Stomach (tissue), 9 donors: ENCODE data around the gene SLC25A26. TPM values are rescaled to one million over a fixed set of nuclear protein-coding genes. Genes with fewer than 3 reads are reported as not detected.

Experiments used
- DNase-seq, 2 donors: peaks; one replicate each; pipeline versions ENCODE4 v3.0.0 to v3.0.0-alpha.2; 2013 to 2019
- H3K27ac ChIP-seq, 5 donors: fragments of 200-600 bp in 4 of 5; sonication (generic) in 4 of 5; one replicate each; pipeline ENCODE4 v1.5.1; 2013 to 2019; ENCODE audit warnings: mild to moderate bottlenecking in 1 of 5, moderate library complexity in 1 of 5
- H3K27me3 ChIP-seq, 3 donors: fragments of 200-600 bp; sonication (generic); one replicate each; pipeline ENCODE4 v1.5.1; 2017 to 2019; ENCODE audit warnings: mixed run types in 1 of 3
- H3K36me3 ChIP-seq, 4 donors: fragments of 200-600 bp; sonication (generic); 1 replicate in 3 of 4; 2 replicates in 1 of 4; pipeline ENCODE4 v1.5.1; 2016 to 2019
- H3K4me1 ChIP-seq, 4 donors: fragments of 200-600 bp; sonication (generic); one replicate each; pipeline ENCODE4 v1.5.1; 2016 to 2019
- H3K4me3 ChIP-seq, 4 donors: fragments of 200-600 bp; sonication (generic) in 3 of 4; one replicate each; pipeline ENCODE4 v1.5.1; 2016 to 2019; ENCODE audit warnings: mild to moderate bottlenecking in 1 of 4
- H3K9me3 ChIP-seq, 4 donors: fragments of 200-600 bp; sonication (generic); one replicate each; pipeline ENCODE4 v1.5.1; 2016 to 2019
- CTCF ChIP-seq, 7 experiments: fragments of 450-650 bp in 4 of 7; fragments of 200-600 bp in 3 of 7; sonication (generic) in 3 of 7; IDR thresholded peaks; one replicate each; pipeline ENCODE4 v1.5.1; 2016 to 2019; ENCODE audit warnings: antibody characterized with exemption in 7 of 7, control low read depth in 2 of 7, mild to moderate bottlenecking in 1 of 7
- EP300 ChIP-seq: sonication (generic); formaldehyde crosslinking; IDR thresholded peaks from one replicate; pipeline ENCODE4 v1.6.1; 2017; ENCODE audit warnings: antibody characterized with exemption
- POLR2A ChIP-seq, 4 donors: fragments of 450-650 bp; IDR thresholded peaks; one replicate each; pipeline ENCODE4 v1.6.1; 2016; ENCODE audit warnings: antibody characterized with exemption in 4 of 4, control low read depth in 2 of 4, mild to moderate bottlenecking in 1 of 4, moderate library complexity in 1 of 4
- POLR2AphosphoS5 ChIP-seq, 3 donors: sonication (generic); formaldehyde crosslinking; IDR thresholded peaks; one replicate each; pipeline ENCODE4 v1.6.1; 2016; ENCODE audit warnings: antibody characterized with exemption in 3 of 3
- WGBS, 5 donors: extraction: QIAGEN DNeasy Blood & Tissue Kit in 3 of 5; methylation state at CpG; one replicate each; pipeline versions ENCODE4 v1.1.5 to v1.1.7; 2013 to 2018; 5-methylcytosine and 5-hydroxymethylcytosine counted together
- intact Hi-C: fragments of 100-400 bp; cut with DNase I; formaldehyde crosslinking; loops from one replicate; pipeline ENCODE4 v1.15.1; 2023; ENCODE audit warnings: low total_unique reads
- polyA plus RNA-seq, 3 donors: library from polyadenylated mRNA; stranded (reverse); fragments of 200-250 nt; gene quantifications; one replicate each; pipeline ENCODE4 v1.2.3, GENCODE V29; 2013
- total RNA-seq, 5 donors: library from RNA; depleted of rRNA; stranded (reverse); fragments of >200 nt; gene quantifications; one replicate each; pipeline versions ENCODE4 v1.1.0 to v1.2.3, GENCODE V29; 2014 to 2016
- donor health status: healthy with polysubstance abuse.
- donor health status: Bipolar disorder and iron deficiency.
- donor health status: healthy.

SLC25A26 gene
- total and polyA plus RNA-seq, 8 donors = 1.2 to 26.6 (median 14.1) TPM

DNA sequence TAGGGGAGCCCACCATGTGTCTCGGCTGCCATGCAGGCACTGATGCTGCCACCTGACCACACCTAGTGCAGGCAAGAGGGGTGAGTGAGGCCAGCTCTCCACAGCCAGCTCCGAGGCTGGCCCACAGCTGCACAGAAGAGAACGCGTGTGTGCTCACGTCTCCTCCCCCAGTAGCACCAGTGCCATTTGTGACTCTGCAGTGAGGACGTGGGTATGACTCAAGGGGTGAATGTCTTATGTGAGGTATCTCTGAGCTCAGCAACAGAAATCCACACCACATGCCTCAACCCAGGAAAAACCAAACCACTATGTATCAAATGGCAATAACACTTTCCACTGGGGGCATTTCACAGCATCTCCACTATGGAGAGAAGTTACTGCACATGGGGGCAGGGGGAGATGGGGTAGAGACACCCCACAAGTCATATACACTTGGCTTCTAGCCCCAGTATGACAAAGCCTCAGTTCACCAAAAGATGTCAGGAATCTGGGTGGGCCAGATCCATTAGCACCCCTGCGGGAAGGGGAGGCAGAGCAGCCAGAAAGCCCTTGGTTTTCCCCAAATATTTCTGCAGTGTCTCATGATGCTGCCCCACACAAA lies 192.4 kb downstream of the SLC25A26 start:
- DNase-seq = peak in 1 of 2 donors; percentile 17
- Histone ChIP-seq H3K4me1 (peaks cover 19 to 93% (median 51%) of the 10 kb centered on the region in 4 donors), H3K9me3 (no peaks in the 10 kb centered on the region), H3K36me3 (peaks cover 42 to 85% (median 77%) of the 10 kb centered on the region in 4 donors), H3K27me3 (no peaks in the 10 kb centered on the region), H3K4me3 (no peak overlapping the region), H3K27ac (peak overlapping the region in 3 of 5 donors; percentile 26 to 82 (median 67))
- intact Hi-C loops = no loop called here
- TF ChIP-seq POLR2AphosphoS5 (IDR thresholded peaks at IDR 0.05) (no peak), CTCF (IDR thresholded peaks at IDR 0.05) (no peak), POLR2A (IDR thresholded peaks at IDR 0.05) (no peak), EP300 (no peak)
- 49 to 82% (median 77%) methylated on average over 3 to 7 of the region's 7 CpGs for WGBS, 5 donors

DNA sequence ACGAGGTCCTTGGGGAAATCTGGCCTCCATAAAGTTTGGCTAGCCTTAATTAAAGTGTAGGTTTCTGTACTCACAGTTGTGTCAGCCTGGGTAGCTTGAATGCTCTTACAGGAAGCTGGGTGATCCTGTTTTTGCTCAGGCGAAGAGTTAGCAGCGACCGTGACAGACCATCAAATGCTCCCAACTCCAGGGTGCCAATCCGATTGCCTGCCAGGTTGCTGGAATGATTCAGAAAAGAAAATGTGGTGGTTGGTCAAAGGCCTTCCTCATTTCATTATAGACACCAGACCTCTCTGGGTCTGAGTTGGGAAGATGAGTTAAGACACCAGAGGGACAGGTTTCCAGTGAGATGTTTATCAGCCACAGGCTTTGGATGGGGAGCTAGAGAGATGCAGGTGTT lies 194.0 kb downstream of the SLC25A26 start:
- intact Hi-C loops = no loop called here
- Histone ChIP-seq H3K9me3 (no peaks in the 10 kb centered on the region), H3K27ac (peak overlapping the region in 3 of 5 donors; percentile 2 to 82 (median 67)), H3K27me3 (no peaks in the 10 kb centered on the region), H3K4me1 (peaks cover 26 to 93% (median 56%) of the 10 kb centered on the region in 4 donors), H3K36me3 (peaks cover 37 to 71% (median 62%) of the 10 kb centered on the region in 4 donors), H3K4me3 (no peak overlapping the region)
- TF ChIP-seq EP300 (no peak), POLR2AphosphoS5 (IDR thresholded peaks at IDR 0.05) (peak in 1 of 3 donors; percentile 12)
- WGBS, 5 donors = 71 to 96% (median 93%) methylated on average over 5 of the region's 5 CpGs
- no peak for DNase-seq

DNA sequence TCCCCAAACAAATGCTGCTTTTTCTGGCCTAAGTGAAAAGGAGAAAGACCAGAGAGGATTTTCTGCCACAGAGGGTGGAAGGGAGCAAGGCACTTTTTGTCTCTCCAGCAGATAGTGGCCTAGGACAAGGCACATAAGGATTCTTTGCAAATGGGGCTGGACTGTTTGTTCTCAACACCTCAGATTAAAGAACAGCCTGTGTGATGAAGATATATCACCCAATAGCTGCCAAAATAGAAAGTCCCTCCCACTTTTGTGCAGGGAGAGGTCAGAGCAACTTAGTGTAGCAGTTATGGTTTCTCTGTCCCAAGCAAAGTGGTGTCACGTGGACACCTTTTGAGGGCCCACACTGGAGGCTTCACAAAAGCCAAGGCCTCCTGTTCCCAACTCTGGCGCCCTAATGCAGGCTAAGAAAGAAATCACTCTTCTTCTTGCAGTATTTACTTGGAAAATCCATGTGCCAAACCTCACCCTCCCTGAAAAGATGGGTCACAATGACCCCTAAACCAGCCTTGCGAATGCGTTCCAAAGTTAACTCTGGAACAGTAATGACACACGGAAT lies 195.1 kb downstream of the SLC25A26 start:
- WGBS, 5 donors = 39 to 59% (median 47%) methylated on average over 5 of the region's 5 CpGs
- H3K27me3 ChIP-seq = no peaks in the 10 kb centered on the region
- no peaks in the 10 kb centered on the region for H3K9me3 ChIP-seq
- intact Hi-C loops = no loop called here
- H3K27ac ChIP-seq = peak overlapping the region in 3 of 5 donors; percentile 43 to 82 (median 51)
- TF ChIP-seq CTCF (IDR thresholded peaks at IDR 0.05) = no peak
- no peak for TF ChIP-seq POLR2A (IDR thresholded peaks at IDR 0.05)
- TF ChIP-seq EP300 = no peak
- no peak for TF ChIP-seq POLR2AphosphoS5 (IDR thresholded peaks at IDR 0.05)
- H3K4me3 ChIP-seq = no peak overlapping the region
- peaks cover 26 to 60% (median 53%) of the 10 kb centered on the region in 4 donors for H3K36me3 ChIP-seq
- DNase-seq = no peak
- peaks cover 26 to 90% (median 58%) of the 10 kb centered on the region in 4 donors for H3K4me1 ChIP-seq

DNA sequence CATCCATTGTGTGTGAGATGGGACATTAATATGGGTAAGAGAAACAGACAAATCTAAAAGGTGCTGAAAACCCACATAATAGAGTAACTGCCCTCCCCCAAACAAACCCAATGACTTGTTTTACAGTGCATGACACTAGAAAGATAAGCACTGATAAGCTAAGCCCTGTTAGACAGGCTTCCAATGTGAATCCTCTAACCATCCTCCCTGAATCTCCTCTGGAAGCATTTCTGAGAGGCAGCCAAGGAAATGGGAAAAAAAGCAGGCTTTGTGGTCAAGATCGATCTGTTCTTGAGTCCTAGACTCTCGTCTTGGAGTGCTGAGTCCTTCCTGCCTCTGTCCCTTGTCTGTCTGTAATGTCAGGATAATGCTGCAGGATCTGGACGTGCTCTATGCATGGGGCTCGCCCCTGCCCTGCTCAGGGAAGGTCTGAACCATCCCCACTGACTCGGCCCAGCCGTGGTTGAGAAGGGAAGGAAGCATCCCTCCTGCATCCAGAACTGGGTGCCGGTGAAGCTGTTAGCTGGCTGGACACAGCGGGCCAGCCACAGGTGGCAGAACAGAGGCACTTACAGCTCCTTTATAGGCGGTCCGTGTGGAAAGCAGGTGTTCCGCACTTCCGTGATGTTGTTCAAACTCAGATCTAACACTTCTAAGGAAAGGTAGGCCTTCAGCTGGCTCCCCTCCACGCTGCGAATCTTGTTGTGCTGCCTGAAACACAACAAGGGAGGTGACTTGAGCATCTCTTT lies 195.9 kb downstream of the SLC25A26 start:
- Histone ChIP-seq H3K27me3 (no peaks in the 10 kb centered on the region), H3K27ac (peak overlapping the region in 4 of 5 donors; percentile 3 to 82 (median 47)), H3K4me1 (peaks cover 26 to 83% (median 54%) of the 10 kb centered on the region in 4 donors), H3K9me3 (peaks cover 0 to 5% (median 5%) of the 10 kb centered on the region in 4 donors), H3K36me3 (peaks cover 26 to 53% (median 48%) of the 10 kb centered on the region in 4 donors), H3K4me3 (no peak overlapping the region)
- 62 to 72% (median 69%) methylated on average over 14 of the region's 14 CpGs for WGBS, 5 donors
- peak in 1 of 2 donors; percentile 37 for DNase-seq
- intact Hi-C loops = no loop called here
- TF ChIP-seq POLR2A (IDR thresholded peaks at IDR 0.05) = no peak

GRCh38 chr3:66418475-66418931 lies 197.7 kb downstream of the SLC25A26 start:
- peaks cover 26 to 68% (median 46%) of the 10 kb centered on the region in 4 donors for H3K4me1 ChIP-seq
- H3K27me3 ChIP-seq = no peaks in the 10 kb centered on the region
- peaks cover 11 to 36% (median 33%) of the 10 kb centered on the region in 4 donors for H3K36me3 ChIP-seq
- peaks cover 0 to 11% (median 10%) of the 10 kb centered on the region in 4 donors for H3K9me3 ChIP-seq
- intact Hi-C loops = no loop called here
- DNase-seq = peak; percentile 34 to 73
- TF ChIP-seq EP300 = peak; percentile 7
- no peak for TF ChIP-seq POLR2A (IDR thresholded peaks at IDR 0.05)
- TF ChIP-seq POLR2AphosphoS5 (IDR thresholded peaks at IDR 0.05) = peak in 2 of 3 donors; percentile 60 to 75
- peak in 2 of 7 experiments; percentile 16 to 34 for TF ChIP-seq CTCF (IDR thresholded peaks at IDR 0.05)
- H3K4me3 ChIP-seq = no peak overlapping the region
- H3K27ac ChIP-seq = peak overlapping the region in 4 of 5 donors; percentile 51 to 82 (median 60)
- WGBS, 5 donors = 32 to 58% (median 46%) methylated on average over 12 of the region's 12 CpGs
